Epidermal melanocyte (primary cell): ENCODE data around the gene LEFTY1.
"Not testable (repeated sequence)": the region's sequence is repeated elsewhere in the genome, so short reads cannot be mapped to it uniquely, and the experiment has no call there.

Experiments used
- DNase-seq: peaks from one replicate; pipeline ENCODE4 v3.0.0; 2011; ENCODE audit warnings: low spot score; ENCODE audit not compliant: insufficient read length

Gene LEFTY1

GRCh38 chr1:225888289-225888897 is 553 bp downstream of the LEFTY1 start:
- no peak for DNase-seq

- DNase-seq = not testable (repeated sequence)
These were observed 1.2 kb downstream of the LEFTY1 start for GRCh38 chr1:225887554-225888288.

GRCh38 chr1:225887030-225887314 is 2.0 kb downstream of the LEFTY1 start:
- DNase-seq = no peak

GRCh38 chr1:225886159-225887029 is 2.6 kb downstream of the LEFTY1 start:
- no peak for DNase-seq

GRCh38 chr1:225885336-225885735 is 3.6 kb downstream of the LEFTY1 start:
- DNase-seq = no peak

- DNase-seq = no peak
These were observed 5.2 kb downstream of the LEFTY1 start for GRCh38 chr1:225883616-225884265.

- peak; percentile 55 for DNase-seq
These were observed 6.0 kb downstream of the LEFTY1 start for GRCh38 chr1:225882694-225883615.

GRCh38 chr1:225881959-225882693 is 6.8 kb downstream of the LEFTY1 start, which contains the start of gene TMEM63A:
TSS of gene TMEM63A (minus strand) at chr1:225882380. CDS start at chr1:225877580, 4,800 bp downstream.
- peak; percentile 96 for DNase-seq

GRCh38 chr1:225881081-225881958 is 7.6 kb downstream of the LEFTY1 start:
- peak; percentile 38 for DNase-seq

- no peak for DNase-seq
These were observed 8.3 kb downstream of the LEFTY1 start for GRCh38 chr1:225880636-225881035.

GRCh38 chr1:225880222-225880588 is 8.7 kb downstream of the LEFTY1 start:
- DNase-seq = no peak

GRCh38 chr1:225879521-225880221 is 9.3 kb downstream of the LEFTY1 start:
- peak; percentile 68 for DNase-seq

GRCh38 chr1:225878282-225878681 is 10.7 kb downstream of the LEFTY1 start:
- no peak for DNase-seq

- DNase-seq = peak; percentile 63
These were observed 11.4 kb downstream of the LEFTY1 start for GRCh38 chr1:225877580-225877979.

GRCh38 chr1:225876900-225877510 is 11.9 kb downstream of the LEFTY1 start:
- no peak for DNase-seq

GRCh38 chr1:225875044-225875815 is 13.7 kb downstream of the LEFTY1 start:
- DNase-seq = no peak

GRCh38 chr1:225874431-225874830 is 14.5 kb downstream of the LEFTY1 start:
- DNase-seq = no peak
